ENCODE results near the gene DLL1.

- no peak for TF ChIP-seq CTCF (conservative IDR thresholded peaks at IDR 0.05)
- no peak for TF ChIP-seq EZH2 (IDR thresholded peaks at IDR 0.05; ENCODE audit: low read depth)
Measured at GRCh38 chr6:170244721-170245474, 46.0 kb downstream of the DLL1 start.

Measured in PC-9 (cell line).